K562 (cell line): ENCODE measurements around the gene DAZAP1.

Experiments used
- ATF3 ChIP-seq, 2 experiments: fragments of 450-650 bp in 1 of 2; sonication (generic) in 1 of 2; formaldehyde crosslinking in 1 of 2; IDR thresholded peaks in 1 of 2; conservative IDR thresholded peaks in 1 of 2; 2 replicates each; pipeline versions ENCODE4 v1.6.1 to v1.8.1; 2016 to 2023; ENCODE audit warnings: mild to moderate bottlenecking in 2 of 2, moderate library complexity in 2 of 2, inconsistent platforms in 1 of 2, missing genetic modification reagents in 1 of 2
- CHCHD3 ChIP-seq: fragments of 250-450 bp; sonication (Bioruptor Pico); IDR thresholded peaks from 2 replicates; pipeline ENCODE4 v2.1.2; 2022; ENCODE audit warnings: mild to moderate bottlenecking
- E4F1 ChIP-seq: fragments of 250-450 bp; sonication (Bioruptor Pico); IDR thresholded peaks from 2 replicates; pipeline ENCODE4 v1.5.0; 2021; ENCODE audit warnings: mild to moderate bottlenecking, borderline replicate concordance
- ELK1 ChIP-seq: sonication (generic); formaldehyde crosslinking; IDR thresholded peaks from 2 replicates; pipeline ENCODE4 v1.8.1; 2022; ENCODE audit warnings: missing genetic modification reagents
- FOS ChIP-seq: IDR thresholded peaks from 3 replicates; pipeline ENCODE4 v1.6.1; 2011; ENCODE audit not compliant: insufficient read length; ENCODE audit errors: extremely low read depth
- MCM2 ChIP-seq: fragments of 450-650 bp; IDR thresholded peaks from 2 replicates; pipeline ENCODE4 v1.6.1; 2017; ENCODE audit warnings: low read depth, mild to moderate bottlenecking
- SP2 ChIP-seq: IDR thresholded peaks from 2 replicates; pipeline ENCODE4 v1.6.1; 2011; ENCODE audit warnings: mild to moderate bottlenecking, low read depth, low read length, moderate library complexity; ENCODE audit not compliant: poor library complexity, severe bottlenecking; ENCODE audit errors: extremely low read depth
- TAF1 ChIP-seq: IDR thresholded peaks from 2 replicates; pipeline ENCODE4 v1.6.1; 2011; ENCODE audit warnings: mild to moderate bottlenecking, low read length, moderate library complexity; ENCODE audit not compliant: insufficient read depth, control insufficient read depth, severe bottlenecking; ENCODE audit errors: extremely low read depth
- TBP ChIP-seq: optimal IDR thresholded peaks from 2 replicates; pipeline ENCODE3; 2011; ENCODE audit warnings: low read depth, low read length, improper control_type of control experiment
- ZKSCAN1 ChIP-seq: fragments of 150-350 bp; IDR thresholded peaks from 2 replicates; pipeline ENCODE4 v1.6.1; 2016; ENCODE audit warnings: low read depth, low read length
- ZNF449 ChIP-seq: fragments of 250-450 bp; sonication (Bioruptor Pico); IDR thresholded peaks from 2 replicates; pipeline ENCODE4 v1.8.0; 2022; ENCODE audit warnings: moderate library complexity, mild to moderate bottlenecking, inconsistent platforms

- TF ChIP-seq SP2, result no peak
- TF ChIP-seq CHCHD3, result no peak
- no peak for TF ChIP-seq MCM2
- no peak for TF ChIP-seq ELK1 (CRISPR knock-in tag)
- TF ChIP-seq ATF3 (IDR thresholded peaks at IDR 0.05), result no peak
- TF ChIP-seq ATF3 (CRISPR knock-in tag; conservative IDR thresholded peaks at IDR 0.05), result no peak
- no peak for TF ChIP-seq E4F1 (CRISPR knock-in tag)
- no peak for TF ChIP-seq TAF1
- no peak for TF ChIP-seq ZKSCAN1
- no peak for TF ChIP-seq FOS
- no peak for TF ChIP-seq TBP
- no peak for TF ChIP-seq ZNF449 (CRISPR knock-in tag)
Observed at GRCh38 chr19:1471010-1471514, 63.7 kb downstream of the DAZAP1 start.
